ENCODE measurements around the gene MYPN. TPM values are rescaled to one million over a fixed set of nuclear protein-coding genes. Genes with fewer than 3 reads are reported as not detected.
"Not testable (repeated sequence)": the region's sequence is repeated elsewhere in the genome, so short reads cannot be mapped to it uniquely, and the experiment has no call there.

MYPN gene
- total RNA-seq, 1 donor from 2014 or later = 112 TPM

- ATAC-seq (no peak), DNase-seq (ENCODE audit: missing footprints) (no peak)
- intact Hi-C loops (cut with DNase I) = no loop called here
Observed at GRCh38 chr10:68237173-68237572, 127.9 kb downstream of the MYPN start.

- DNase-seq (ENCODE audit: missing footprints) = no peak
- no peak for ATAC-seq
- intact Hi-C loops (cut with DNase I) = no loop called here
Observed at GRCh38 chr10:68238371-68238770, 129.1 kb downstream of the MYPN start.

DNA sequence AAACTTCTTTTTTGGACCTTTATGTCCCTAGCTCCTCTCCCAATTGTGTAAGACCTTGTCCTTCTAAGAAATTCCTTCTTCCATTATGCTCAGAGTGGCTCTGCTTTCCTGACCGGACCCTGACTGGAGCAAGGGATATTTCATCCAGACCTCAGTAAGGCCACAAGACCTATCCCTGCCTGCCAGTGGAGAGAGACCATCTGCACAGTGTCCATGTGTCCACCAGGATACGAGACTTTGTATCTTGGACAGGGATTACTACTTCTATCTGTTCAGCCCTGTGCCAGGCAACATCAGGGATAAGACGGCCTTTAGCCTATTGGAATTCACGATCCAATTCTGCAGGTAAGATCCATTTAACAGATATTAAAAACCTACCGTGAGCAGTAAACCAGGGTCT lies 129.8 kb downstream of the MYPN start:
- ATAC-seq (no peak), DNase-seq (ENCODE audit: missing footprints) (no peak)
- intact Hi-C loops (cut with DNase I) = no loop called here

DNA sequence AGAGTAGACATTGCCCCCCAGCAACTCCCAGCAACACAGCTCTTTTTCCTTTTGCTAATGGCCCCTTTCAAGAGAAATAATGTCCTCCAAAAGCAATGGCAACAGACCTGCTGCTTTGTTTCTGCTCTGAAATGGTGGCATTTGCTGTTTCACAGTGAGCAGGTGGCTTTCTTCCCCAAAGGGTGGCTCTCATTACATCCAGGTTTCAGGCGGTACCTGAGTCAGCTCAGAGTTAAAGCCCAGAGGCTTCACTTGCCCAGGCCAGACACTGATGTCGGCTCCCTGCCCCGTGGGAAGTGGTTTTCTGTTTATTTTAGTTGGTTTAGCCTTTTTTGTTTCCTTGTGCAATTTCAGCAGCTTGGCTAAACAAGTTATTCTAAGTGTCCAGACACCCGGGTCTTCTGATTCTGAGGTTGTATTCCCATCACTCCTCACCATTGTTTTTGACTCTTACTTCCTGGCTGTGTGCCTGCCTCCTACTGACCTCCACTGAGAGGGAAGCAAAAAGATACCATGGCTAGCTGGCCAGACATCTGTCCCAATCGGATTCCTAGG lies 130.4 kb downstream of the MYPN start:
- intact Hi-C loops (cut with DNase I) = no loop called here
- ATAC-seq = no peak
- no peak for DNase-seq (ENCODE audit: missing footprints)

- intact Hi-C loops (cut with DNase I) = no loop called here
- DNase-seq (ENCODE audit: missing footprints) (no peak), ATAC-seq (no peak)
Observed at GRCh38 chr10:68242051-68242450, 132.8 kb downstream of the MYPN start.

DNA sequence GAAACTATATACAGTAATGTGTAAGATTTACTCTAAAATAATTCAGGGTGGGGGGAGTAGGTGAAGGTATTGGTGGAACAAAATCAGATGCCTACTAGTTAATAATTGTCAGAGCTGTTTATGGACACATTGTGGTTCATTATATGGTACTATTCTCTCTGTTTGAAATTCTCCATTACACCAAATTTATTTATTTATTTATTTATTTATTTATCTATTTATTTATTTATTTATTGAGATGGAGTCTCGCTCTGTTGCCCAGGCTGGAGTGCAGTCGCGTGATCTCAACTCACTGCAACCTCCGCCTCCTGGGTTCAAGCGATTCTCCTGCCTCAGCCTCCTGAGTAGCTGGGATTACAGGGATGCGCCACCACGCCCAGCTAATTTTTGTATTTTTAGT lies 137.1 kb downstream of the MYPN start:
- ATAC-seq; DNase-seq (ENCODE audit: missing footprints); intact Hi-C loops (cut with DNase I): not testable (repeated sequence)

DNA sequence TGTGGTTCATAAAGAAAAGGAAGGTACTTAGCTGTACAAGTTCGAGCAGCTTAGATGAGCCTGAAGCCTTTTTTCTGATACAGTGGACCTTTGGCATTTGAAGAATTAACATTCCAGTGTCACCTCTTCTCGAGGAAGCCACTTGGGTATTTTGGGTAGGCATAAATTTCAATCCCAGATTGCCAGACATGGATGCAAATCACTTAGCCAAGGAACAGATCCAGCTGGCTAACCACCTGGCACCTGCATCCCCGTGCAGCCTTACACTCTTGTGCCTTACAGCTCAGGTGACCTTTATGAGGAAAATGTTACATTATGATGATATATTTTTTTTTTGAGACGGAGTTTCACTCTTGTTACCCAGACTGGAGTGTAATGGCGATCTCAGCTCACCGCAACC lies 138.6 kb downstream of the MYPN start:
- ATAC-seq (no peak), DNase-seq (ENCODE audit: missing footprints) (no peak)
- intact Hi-C loops (cut with DNase I) = no loop called here

DNA sequence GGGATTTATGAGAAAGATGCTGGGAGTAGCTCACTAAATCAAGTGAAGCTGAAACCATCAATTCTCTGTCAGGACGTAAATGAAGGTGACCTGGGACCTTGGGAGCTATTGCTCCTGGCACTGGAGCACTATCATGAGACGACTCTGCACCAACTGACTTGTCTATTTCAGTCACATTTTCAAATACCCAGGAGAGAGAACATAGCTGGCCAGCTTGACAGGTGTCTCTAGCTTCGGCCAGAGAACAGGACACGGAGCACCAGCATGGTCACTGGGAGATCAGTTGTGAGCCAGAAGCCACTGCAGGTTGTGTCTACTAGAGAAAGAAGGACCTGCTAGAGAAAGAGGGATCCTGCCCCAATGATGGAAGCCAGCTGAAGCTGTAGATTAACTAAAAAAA lies 140.0 kb downstream of the MYPN start:
- ATAC-seq (no peak), DNase-seq (ENCODE audit: missing footprints) (no peak)
- intact Hi-C loops (cut with DNase I) = no loop called here

GRCh38 chr10:68251151-68251550 lies 141.9 kb downstream of the MYPN start:
- no peak for ATAC-seq
- DNase-seq (ENCODE audit: missing footprints) = no peak
- intact Hi-C loops (cut with DNase I) = no loop called here

GRCh38 chr10:68251625-68252495 lies 142.6 kb downstream of the MYPN start:
- DNase-seq (ENCODE audit: missing footprints) (no peak), ATAC-seq (no peak)
- intact Hi-C loops (cut with DNase I) = no loop called here

GRCh38 chr10:68253346-68253745 lies 144.1 kb downstream of the MYPN start:
- intact Hi-C loops (cut with DNase I) = no loop called here
- DNase-seq (ENCODE audit: missing footprints) (no peak), ATAC-seq (no peak)

DNA sequence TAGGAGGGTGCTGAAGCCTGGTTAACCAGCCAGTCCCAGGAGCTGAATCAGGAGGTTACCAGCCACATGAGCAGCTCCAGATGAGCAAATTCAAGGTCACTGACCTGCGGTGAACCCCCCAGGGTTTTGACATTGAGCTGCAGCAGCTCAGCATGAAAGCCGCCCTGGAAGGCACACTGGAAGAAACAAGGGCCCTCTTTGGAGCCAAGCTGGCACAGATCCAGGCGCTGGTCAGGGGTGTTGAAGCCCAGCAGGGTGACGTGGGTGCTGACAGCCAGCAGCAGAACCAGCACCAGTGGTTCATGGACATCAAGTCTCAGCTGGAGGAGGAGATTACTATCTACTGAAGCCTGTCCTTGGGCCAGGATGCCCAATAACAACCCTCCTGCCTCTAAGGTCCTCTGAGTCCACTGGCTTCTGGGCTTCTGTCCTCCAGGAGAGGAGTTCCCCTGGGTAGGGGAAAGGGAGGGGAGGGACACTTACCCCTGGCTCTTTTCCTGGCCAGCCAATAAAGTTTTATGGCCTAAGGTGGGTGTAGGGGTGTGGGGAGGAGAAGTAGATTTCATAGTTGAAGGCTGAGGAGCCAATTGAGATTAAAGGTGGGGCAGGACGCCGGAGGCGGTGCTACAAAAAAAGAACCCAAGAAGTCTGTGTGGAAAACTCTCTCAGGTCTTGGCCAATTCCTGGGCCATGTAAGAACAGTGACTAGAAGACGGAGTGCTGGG lies 152.0 kb downstream of the MYPN start:
- intact Hi-C loops (cut with DNase I) = no loop called here
- peak; percentile 74 for DNase-seq (ENCODE audit: missing footprints)

More for the DNA sequence above, 152.0 kb downstream of the MYPN start:
- ATAC-seq = peak; percentile 79

Other genes starting within 250 kb of the MYPN start
- gene SIRT1, start 224.8 kb upstream of the MYPN start, total RNA-seq = 10.9 TPM
- 25.5 TPM for gene HERC4, start 34.2 kb upstream of the MYPN start, total RNA-seq
- gene ATOH7, start 122.6 kb downstream of the MYPN start, total RNA-seq = not detected
- gene HNRNPH3, start 222.6 kb downstream of the MYPN start, total RNA-seq = 123 TPM
- 2.9 TPM for gene PBLD, start 223.4 kb downstream of the MYPN start, total RNA-seq